Activated CD4-positive, CD25-positive, alpha-beta regulatory T cell treated with anti-CD3 and anti-CD28 coated beads, Interleukin-2, amount 50 U/mL, for 16 hours (primary cell): ENCODE results near the gene CTXND2.

Experiments used
- DNase-seq: peaks from one replicate; pipeline ENCODE4 v3.0.0-alpha.2; 2020; ENCODE audit warnings: low read depth, low spot score

Gene CTXND2

GRCh38 chr1:150960646-150961045, 73.7 kb downstream of the CTXND2 start:
- no peak for DNase-seq

- DNase-seq, result no peak
Measured at GRCh38 chr1:150961756-150962155, 74.8 kb downstream of the CTXND2 start.
